Eye (tissue), 1 donor: ENCODE results near the gene DUSP16.

Source experiments
- DNase-seq: peaks from one replicate; pipeline ENCODE4 v3.0.0-alpha.2; 2015

The DUSP16 gene

GRCh38 chr12:12428961-12429657 lies 133.6 kb downstream of the DUSP16 start:
- DNase-seq: no peak

DNA sequence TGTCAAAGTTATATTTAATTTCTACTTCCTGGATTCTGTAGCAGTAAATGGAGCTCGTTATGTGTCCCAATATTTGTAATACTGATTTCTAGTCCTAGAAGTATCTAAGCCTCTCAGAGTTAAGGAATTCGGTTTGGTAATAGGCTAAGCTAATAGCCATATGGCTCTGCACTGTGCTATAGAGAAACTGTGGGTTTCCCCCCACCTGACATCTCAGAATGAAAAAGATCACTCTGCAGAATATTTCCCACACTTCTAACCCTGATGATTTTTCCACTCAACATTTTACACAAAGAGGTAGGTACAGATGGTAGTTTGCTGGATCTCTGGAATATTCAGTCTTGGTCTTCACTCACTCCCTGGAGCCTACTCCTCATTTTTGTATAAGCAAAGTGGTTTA lies 134.6 kb downstream of the DUSP16 start:
- DNase-seq: no peak

GRCh38 chr12:12427568-12427967 lies 135.1 kb downstream of the DUSP16 start:
- DNase-seq: no peak

DNA sequence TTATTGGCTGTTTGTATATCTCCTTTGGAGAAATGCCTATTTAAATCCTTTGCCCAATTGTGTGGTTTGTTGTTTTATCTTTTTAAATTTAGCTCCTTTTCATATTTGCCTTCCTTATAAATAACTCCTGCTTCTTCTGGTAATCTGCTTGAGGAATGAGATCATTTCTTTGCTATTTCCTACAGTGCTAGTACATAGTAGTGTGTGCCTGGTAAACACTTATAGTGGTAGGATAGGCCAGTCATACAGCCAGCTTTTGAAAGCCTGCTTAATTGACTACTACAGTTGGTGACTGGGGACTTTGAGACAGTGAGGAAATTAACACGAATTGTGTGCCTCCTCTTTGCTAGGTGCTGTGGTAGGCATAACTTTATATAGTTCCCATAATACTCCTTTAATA lies 137.0 kb downstream of the DUSP16 start:
- no peak for DNase-seq

GRCh38 chr12:12425001-12425400 lies 137.7 kb downstream of the DUSP16 start:
- no peak for DNase-seq
